HG02678 (cell line): ENCODE measurements around the gene C5orf58.

Source experiments
- ATAC-seq: cut with Tn5 transposase; IDR thresholded peaks from one replicate; pipeline ENCODE4 v1.9.1; 2021; ENCODE audit warnings: mild to moderate bottlenecking, moderate library complexity; ENCODE audit not compliant: unreplicated experiment

Gene C5orf58

DNA sequence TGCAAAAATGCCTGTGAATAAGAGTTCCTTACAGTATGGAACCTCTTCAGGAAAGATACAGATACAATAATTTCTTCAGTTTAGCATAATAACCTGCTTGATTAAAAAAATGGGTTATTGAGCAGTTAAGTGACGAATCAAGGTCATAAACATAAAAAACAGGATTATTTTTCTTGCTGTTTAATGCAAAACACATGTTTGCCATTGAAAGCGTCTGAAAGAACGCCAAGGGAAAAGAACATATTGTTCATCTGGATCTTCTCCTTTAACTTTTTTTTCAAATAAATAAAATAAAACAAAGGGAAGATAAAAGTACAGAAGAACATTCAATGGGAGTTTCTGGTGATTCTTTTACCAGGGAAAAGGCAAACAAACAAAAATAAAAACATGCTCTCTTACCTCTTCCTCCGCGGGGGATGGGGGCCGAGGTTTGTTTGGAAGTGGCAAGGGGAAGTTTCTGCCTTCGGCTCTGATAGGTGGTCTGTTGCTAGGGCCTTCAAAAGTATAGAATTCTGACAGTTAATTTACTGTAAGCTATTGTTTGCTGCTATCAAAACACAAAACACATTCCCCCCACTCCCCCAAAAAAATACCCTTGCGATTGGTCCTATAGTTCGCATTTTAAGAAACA is 20.1 kb downstream of the C5orf58 start:
- no peak for ATAC-seq

DNA sequence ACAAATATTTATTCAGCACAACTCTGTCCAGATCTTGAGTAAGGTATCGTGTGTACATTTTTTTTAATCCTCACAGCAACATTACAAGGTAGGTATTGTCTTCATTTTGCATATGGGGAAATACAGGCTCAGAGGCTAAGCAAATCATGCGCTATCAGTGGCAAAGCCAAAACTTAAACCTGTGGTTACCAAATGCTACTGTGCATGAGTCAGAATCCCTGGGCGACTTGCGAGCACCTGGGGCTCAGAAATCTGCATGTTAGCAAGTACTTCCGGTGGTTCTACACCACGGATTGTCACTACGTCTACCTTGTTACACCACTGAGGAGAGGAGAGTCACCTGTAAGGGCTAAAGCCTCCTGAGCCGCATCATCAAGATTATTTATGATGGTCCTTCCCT is 21.3 kb downstream of the C5orf58 start:
- ATAC-seq, result peak; percentile 96

DNA sequence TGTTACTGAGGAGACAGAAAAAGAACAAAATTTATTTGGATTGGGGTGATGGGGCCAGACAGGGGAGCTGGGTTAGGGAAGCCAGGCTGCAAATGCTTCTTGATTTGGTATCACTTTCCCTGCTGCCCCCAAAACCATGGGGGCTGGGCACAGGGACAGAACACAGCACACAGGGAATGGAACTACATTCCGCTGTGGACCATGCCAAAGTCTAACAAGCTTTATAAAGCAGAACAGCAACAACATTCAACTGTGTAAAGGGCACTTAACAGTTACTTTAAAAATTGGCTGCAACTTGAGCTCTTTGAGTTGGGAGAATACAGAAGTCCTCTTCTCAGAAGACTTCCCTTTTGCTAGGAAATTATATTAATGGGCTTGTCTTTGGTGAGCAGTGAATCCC is 23.8 kb downstream of the C5orf58 start:
- no peak for ATAC-seq

DNA sequence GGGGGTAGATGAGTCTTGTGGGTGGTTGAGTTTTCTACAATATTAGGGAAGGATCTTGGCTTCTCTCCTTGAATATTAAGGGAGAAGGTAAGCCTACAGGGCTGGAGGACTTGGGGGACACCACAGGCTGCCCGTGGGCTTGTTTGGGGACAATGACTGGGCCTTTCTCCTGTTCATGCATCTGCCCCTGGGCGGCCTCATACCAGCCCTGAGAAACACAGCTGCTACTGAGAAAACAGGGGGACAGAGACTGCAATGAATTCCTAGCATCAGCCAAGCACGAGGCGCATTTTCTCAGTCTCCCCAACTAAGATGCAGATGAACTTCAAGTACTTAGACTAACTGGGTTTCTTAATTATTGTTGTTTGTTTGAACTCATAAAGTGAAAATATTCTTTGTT is 24.6 kb downstream of the C5orf58 start:
- no peak for ATAC-seq

DNA sequence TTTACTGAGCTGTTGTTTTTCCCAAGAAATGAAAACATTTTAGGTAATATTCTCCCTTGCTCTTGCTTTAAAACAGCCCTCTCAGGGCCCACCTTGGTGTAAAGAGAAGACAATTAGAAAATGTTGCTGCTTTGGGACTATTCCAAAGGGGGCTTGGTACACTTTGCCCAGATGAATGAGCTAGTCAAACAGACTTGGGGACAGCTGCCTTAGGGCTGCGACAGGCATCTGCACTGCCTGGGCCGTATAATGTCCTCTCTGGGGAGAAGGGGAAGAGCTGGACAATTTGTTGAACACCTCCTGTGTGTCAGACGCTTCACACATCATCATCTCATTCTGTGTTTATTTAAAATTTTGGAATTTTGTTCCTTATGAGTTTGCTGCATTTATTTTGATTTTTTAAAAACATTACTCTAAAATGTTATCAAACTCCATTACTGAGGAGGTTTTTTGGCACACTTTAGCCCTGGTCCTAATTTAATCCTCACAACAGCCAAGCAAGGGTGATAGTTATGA is 28.8 kb downstream of the C5orf58 start:
- no peak for ATAC-seq

DNA sequence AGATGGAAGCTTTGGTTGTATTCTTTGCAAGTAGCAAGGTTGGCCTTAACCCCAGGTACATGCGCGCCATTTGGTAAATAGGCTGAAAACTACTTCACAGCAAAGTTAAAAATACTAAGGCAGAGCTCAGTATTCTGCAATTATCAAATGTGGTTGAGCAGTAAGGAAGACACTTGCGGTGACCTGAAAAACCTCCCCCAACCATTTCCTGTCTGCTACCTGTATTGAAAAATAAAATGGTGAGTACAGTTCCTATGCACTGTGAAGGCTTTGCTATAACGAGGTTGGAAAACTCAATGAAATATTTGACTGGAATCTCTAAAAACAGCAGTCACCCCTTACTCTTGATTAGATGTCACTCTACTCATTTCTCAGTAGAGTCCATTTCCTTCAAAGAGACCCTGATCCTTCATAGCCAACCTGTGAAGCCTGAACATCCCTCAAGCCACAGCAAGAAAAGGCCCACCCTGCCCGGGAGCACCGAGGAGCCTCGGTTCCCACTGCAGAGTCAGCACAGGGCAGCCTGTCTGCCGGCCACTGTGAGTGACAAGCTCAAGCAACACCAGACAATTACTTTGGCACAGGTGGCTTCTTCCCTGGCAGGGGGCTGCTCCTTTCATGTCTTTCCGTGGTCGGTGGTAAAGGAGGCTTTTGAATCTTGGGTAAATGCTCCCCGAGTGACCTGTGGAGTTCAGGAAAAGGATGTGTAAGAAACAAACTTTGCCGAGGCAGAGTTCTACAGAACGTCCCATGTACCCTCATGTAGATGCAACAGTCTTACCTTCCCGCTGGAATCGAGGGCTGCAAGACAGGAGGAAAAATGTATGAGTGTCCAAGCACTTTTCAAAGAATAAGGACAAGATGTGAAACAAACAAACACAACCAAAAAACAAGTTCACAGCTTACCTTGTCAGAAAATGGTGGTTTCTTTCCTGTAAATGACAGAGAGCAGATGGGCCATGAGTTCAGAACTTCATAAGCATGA is 29.6 kb downstream of the C5orf58 start:
- no peak for ATAC-seq

DNA sequence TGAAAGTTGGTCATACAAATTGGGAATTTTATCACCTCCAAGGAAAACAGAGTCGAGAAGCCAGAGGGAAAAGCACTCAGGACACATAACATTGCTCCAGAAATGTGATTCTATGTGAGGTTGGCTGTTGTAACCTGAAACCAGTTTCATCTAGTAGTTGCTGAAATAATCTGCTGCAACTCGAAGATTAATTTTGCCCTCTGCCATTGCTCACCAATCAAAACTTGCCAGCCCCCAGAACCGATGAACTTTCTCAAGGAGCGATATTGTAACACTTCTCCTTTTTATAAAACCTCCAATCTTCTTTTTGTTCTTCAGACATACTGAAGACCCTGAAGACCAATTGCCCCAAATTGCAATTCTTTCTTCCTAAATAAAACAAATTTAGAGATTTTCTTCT is 31.1 kb downstream of the C5orf58 start:
- ATAC-seq, result no peak

DNA sequence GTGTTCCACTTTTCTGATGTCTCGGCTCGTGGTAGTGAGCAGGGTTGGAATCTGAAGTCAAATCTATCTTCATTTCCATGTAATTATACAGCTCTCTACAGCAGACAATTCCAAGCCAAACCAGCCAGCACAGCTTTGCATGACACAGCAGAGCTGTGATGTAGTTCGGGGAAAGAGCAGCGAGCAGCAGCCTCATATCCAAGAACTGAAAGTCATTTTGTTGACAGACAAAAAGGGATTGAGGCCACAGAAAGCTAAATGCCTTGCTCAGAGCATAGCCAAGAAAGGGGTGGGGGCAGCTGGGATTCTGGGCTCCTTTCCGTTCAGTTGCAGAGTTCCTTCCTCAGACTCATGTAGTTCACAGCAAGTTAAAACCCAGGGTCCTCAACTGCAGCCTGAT is 32.7 kb downstream of the C5orf58 start:
- ATAC-seq, result no peak

DNA sequence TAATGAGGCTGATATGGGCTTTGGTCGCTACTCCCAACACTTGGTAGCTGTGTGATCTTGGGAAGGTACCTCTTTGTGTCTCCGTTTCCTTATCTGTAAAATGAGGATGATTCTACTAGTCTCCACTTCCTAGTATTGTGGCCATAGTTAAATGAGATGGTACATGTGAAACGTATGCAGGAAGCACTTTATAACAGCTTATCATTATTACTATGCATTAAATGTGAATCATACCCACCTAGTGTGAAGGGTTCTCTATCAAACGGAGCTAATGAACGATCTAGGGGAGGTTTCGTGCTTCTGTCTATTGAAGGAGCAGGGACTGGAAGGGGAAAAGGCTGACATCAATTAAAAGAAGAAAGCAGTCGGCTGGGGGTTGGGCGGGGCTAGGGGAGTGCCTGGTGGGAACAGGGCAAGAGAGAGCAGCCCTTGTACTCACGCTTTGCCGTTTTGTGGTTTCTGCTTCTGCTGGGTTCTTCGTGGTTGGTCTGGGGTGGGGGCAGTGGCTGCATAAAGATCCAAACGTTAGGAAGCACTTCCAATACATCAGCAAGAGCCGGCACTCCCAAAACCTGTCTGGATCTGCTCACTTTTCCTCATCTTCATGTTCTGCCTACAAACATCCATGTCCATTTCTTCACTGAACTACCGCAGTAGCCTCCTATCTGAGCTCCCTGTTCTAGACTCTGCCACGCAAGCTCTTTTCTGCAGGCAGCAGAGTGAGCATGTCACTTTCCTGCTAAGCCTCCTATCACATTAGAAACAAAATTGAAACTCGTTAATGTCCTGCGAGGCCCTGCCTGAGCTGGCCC is 34.0 kb downstream of the C5orf58 start:
- ATAC-seq, result no peak

DNA sequence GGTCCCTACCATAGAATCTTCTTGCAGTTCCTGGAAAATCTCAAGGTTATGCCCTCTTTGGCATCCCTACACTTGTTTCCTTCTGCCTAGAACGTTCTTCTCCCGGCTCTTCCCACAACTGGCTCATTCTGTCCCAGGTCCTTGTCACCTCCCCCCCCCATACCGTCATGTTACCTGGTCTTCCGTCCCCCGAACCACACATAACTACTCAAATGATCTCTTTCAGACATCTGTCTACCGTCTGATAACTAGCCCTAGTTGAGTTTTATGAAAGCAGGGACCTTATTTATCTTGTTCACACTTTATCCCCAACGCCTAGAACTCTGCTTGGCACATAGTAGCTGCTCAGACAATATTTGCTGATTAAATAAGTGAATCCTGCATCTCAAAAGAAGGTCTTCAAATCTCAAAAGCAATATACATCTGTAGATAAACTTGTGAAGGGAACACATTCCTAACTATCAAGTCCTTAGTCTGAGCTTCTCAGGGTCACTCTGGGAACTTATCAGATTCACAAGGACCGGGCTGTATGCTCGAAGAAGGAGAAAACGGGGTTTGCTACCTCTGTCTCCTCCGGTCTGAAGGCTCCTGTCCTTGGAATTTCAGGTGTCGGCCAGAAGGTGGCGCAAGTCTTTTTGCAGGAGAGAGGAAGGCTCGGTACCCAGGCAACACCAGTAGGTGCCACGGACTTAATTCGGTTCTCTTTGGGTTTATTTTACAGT is 34.8 kb downstream of the C5orf58 start:
- peak; percentile 80 for ATAC-seq

DNA sequence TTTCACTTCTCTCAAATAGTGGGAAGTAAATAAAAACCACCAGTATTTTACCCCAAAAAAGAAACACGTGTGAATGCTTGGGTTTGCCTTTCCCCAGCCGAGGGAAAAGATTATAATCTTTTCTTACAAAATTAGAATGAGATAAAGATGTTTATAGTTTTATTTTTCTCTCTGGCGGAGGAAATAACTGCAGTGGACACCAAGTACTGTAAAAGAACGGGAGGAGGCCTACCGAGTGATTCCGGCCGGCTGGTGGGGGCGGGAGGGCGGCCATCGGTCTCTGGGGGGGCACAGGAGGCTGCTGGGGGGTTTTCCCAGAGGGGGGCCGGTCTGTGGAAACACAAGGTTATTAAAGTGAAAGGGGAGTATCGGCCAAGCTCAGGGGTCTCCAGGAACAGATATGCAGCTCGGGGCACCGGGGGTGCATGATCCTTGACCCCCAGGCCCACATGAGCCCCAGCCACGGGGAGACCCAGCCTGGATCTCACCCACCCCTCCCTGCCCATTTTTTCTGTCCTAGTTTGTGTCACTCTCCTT is 35.4 kb downstream of the C5orf58 start:
- no peak for ATAC-seq

DNA sequence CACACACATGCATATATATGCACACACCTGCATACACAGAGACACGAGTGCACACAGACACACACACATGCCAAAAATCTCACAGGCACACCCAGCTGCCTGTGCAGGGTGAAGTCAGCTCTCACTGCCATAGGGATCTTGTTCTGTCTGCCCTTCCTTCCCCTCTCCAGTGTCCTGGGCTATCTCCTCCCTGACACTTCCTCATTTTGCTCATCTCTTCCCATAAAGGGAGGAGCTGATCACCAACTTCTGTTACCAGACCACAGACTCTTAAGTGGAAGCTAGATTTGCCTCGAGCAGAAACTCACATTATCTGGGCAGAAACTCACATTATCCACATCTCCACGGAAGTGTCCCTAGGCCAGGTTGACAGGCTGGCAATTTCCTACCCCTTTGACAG is 36.1 kb downstream of the C5orf58 start:
- no peak for ATAC-seq

DNA sequence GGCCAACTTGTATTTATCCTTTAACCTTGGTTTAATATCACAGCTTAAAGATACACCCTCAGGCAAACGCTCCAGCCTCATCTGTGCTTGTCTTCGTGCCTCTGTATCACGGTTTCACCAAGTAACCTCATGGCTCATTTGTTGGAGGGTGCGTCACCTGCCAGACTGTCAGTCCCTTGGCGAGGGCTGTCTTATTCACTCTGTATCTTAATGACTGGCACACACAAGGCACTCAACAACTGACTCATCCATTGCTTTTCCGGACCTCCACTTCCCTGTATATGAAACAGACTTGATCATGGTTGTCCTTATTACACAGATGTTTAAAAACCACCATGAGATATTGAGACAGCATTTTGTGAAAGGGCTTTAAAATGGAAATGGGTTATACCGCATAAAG is 36.8 kb downstream of the C5orf58 start:
- no peak for ATAC-seq

DNA sequence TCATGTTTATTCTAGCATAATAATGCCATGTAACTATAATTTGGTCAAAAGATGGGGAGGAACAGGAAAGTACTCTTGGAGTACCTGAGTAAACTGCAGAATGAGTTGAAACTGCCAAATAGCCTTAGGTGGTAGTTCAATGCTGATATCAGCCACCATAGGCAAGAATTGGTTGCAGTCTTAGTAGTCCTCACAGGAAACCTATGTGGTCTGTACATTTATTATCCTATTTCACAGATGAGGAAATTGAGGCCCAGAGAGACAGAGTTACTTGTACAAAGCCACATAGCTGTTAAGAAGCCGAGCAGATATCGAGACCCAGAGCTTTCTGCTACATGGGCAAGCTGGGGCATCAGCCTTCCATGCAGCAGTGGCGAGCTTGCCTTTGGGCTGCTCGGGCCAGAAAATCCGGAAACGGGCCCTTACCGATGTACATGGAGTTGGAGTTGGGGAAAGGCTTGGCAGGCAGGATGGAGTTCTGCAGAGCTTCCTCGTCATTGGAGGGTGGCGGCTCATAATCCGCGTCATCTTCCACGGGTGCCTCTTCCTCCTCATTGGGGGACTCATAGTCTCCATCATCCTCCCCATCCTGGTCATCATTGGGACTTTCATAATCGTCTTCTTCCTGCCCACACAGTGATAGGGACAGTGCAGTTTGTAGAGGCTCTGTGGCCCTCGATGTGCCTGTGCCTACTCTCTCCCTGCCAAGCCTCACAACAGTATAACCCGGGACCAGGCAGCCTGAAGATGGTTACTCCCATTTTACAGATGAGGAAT is 37.7 kb downstream of the C5orf58 start:
- ATAC-seq, result no peak

DNA sequence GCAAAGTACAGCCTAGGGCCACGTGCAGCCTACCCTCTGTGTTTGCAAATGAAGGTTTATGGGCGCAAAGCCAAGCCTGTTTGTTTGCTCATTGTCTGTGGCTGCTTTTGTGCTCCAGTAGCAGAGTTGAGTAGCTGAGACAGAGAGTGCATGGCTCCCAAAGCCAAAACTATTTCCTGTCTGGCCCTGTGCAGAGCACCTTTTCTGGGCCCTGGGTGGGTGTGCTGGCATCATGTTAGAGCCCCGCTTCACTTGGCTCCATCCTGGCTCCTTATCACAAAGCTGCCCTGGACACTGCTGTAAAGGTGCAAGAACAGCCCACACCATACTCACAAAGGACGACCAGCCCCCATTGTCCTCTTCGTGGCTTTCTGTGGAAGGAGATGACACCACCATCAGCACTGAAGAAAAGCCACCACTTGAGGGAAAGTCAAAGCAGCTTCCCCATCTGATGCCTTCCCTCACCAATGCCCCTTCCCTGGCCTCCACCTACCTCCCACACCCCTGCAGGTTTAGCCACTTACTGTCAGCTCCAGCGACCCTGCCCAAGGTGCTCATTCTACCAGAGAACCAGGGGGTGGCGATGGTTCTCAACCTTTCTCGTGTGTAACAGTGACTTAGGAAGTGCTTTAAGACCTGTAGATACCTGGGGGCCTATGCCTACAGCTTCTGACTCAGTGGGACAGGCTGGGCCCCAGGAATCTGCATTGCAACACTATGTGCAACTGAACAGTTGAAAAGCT is 41.4 kb downstream of the C5orf58 start:
- no peak for ATAC-seq

DNA sequence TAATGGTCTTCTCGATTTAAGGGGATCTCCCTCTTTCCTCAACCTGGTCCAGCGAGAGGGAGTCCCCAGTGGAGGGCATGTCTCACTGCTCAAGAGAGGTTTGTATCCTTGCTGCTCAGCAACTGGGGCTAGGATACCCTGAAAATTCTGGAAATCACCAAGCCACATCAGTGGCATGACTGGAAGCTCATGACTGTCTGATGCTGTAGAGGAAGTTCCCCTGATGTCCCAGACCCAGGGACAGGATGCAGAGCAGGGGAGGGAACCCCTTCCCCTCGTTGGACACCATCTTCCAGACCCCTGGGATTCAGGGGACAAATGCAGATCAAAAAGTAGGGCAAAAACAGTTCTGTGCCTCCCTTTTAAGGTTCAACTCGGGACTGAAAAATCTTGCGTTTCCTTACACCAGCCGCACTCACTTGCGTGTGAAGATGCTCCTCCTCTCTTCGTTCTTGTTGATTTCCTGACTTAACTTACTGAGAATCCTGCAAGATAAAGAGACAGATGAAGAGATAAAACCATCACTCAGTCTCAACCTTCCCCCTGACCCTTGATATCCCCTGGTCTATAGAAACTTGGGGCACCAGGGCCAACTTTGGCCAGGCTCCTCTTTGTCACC is 42.7 kb downstream of the C5orf58 start:
- ATAC-seq, result no peak

DNA sequence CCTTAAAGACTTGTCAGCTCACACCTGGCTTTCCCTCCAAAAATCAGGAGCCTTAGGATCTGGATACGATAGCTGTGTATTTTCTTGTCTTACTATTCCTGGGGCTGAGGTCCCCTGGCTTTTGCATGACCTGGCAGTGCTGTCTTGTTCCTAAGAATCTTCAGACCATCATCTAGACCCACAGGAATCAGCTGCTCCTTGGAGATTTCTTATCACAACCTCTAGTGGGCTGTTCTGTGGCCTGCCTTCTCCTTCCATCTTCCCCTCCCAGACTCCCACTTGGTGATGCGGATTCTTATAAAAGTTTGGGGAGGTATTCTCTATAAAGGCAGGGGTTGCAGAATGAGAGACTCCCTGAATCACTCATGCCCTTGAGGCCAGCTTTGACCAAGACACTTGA is 43.4 kb downstream of the C5orf58 start:
- ATAC-seq, result no peak

DNA sequence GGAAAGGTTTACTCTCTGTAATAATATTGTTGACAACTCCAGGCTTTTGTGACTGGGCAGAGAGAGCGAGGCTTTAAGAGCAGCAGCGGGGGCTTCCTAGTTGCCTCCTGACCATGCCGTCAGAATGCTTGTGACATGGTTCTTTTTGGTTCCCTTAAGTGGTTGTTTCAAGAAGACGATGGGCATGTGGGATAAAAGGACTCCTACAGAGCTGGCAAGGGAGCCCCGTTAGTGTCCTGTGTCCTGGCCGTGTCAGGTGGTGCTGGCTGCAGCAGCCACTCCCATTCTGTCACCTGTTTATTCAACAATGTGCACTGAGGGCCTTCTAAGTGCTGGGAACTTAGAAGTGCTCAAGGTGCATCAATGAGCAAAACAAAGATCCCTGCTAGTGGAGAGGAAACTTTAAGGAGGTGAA is 45.1 kb downstream of the C5orf58 start:
- ATAC-seq, result no peak
